Vagina (tissue), 2 donors: ENCODE results near the gene CCDC92B. TPM values are rescaled to one million over a fixed set of nuclear protein-coding genes. Genes with fewer than 3 reads are reported as not detected.
A peak's percentile ranks its signal among the peaks of the same experiment; 100 is the strongest.

Experiments used
- DNase-seq, 2 donors: peaks; one replicate each; pipeline ENCODE4 v3.0.0-alpha.2; 2017; ENCODE audit errors: extremely low spot score in 2 of 2
- H3K27ac ChIP-seq: fragments of 200-600 bp; sonication (generic); one replicate; pipeline ENCODE4 v1.5.1; 2019
- H3K27me3 ChIP-seq: fragments of 200-600 bp; sonication (generic); one replicate; pipeline ENCODE4 v1.5.1; 2019
- H3K36me3 ChIP-seq, 2 donors: fragments of 200-600 bp; sonication (generic); one replicate each; pipeline ENCODE4 v1.5.1; 2017 to 2019
- H3K4me1 ChIP-seq: fragments of 200-600 bp; sonication (generic); one replicate; pipeline ENCODE4 v1.5.1; 2019
- H3K4me3 ChIP-seq, 2 donors: fragments of 200-600 bp; sonication (generic); 1 replicate in 1 of 2; 2 replicates in 1 of 2; pipeline ENCODE4 v1.5.1; 2016 to 2019
- H3K9me3 ChIP-seq: fragments of 200-600 bp; sonication (generic); one replicate; pipeline ENCODE4 v1.5.1; 2019
- CTCF ChIP-seq, 3 experiments: fragments of 450-650 bp in 2 of 3; fragments of 200-600 bp in 1 of 3; sonication (generic) in 1 of 3; IDR thresholded peaks; one replicate each; pipeline ENCODE4 v1.5.1; 2017 to 2019; ENCODE audit warnings: antibody characterized with exemption in 3 of 3, mild to moderate bottlenecking in 2 of 3, moderate library complexity in 2 of 3
- POLR2A ChIP-seq, 2 donors: fragments of 450-650 bp; IDR thresholded peaks; one replicate each; pipeline ENCODE4 v1.6.1; 2017; ENCODE audit warnings: antibody characterized with exemption in 2 of 2, mild to moderate bottlenecking in 2 of 2, moderate library complexity in 2 of 2
- POLR2AphosphoS5 ChIP-seq, 2 donors: sonication (generic); formaldehyde crosslinking; IDR thresholded peaks; one replicate each; pipeline ENCODE4 v1.9.0; 2017; ENCODE audit warnings: antibody characterized with exemption in 2 of 2, mild to moderate bottlenecking in 2 of 2, low read depth in 1 of 2; ENCODE audit not compliant: insufficient read depth in 1 of 2
- intact Hi-C: fragments of 100-400 bp; cut with DNase I; formaldehyde crosslinking; loops from one replicate; pipeline ENCODE4 v1.15.1; 2023
- total RNA-seq: library from RNA; depleted of rRNA; stranded (reverse); fragments of >200 nt; gene quantifications from one replicate; pipeline ENCODE4 v1.2.3, GENCODE V29; 2016

Gene CCDC92B
- total RNA-seq, 1 donor from 2014 or later, result 0.25 TPM

- intact Hi-C loops, result no loop called here
- no peaks in the 10 kb centered on the region for H3K9me3 ChIP-seq
- no peak for TF ChIP-seq POLR2A (IDR thresholded peaks at IDR 0.05)
- no peak for TF ChIP-seq POLR2AphosphoS5 (IDR thresholded peaks at IDR 0.05; ENCODE audit: insufficient read depth in 1 of 2, low read depth in 1 of 2)
- no peak for TF ChIP-seq CTCF (IDR thresholded peaks at IDR 0.05)
- no peak for DNase-seq
- H3K36me3 ChIP-seq, result no peaks in the 10 kb centered on the region
- no peak overlapping the region for H3K27ac ChIP-seq
- no peak overlapping the region for H3K4me3 ChIP-seq
- peaks cover 7% of the 10 kb centered on the region for H3K4me1 ChIP-seq
- no peaks in the 10 kb centered on the region for H3K27me3 ChIP-seq
Observed at GRCh38 chr17:2758870-2759269, 9.4 kb upstream of the CCDC92B start.

- Histone ChIP-seq H3K27me3 (no peaks in the 10 kb centered on the region), H3K4me1 (peaks cover 7% of the 10 kb centered on the region), H3K27ac (no peak overlapping the region), H3K36me3 (no peaks in the 10 kb centered on the region), H3K9me3 (no peaks in the 10 kb centered on the region), H3K4me3 (peak overlapping the region; percentile 22 to 37)
- TF ChIP-seq POLR2AphosphoS5 (IDR thresholded peaks at IDR 0.05; ENCODE audit: insufficient read depth in 1 of 2, low read depth in 1 of 2) (no peak), POLR2A (IDR thresholded peaks at IDR 0.05) (no peak)
- intact Hi-C loops, result no loop called here
- DNase-seq, result no peak
Observed at GRCh38 chr17:2755891-2756724, 6.7 kb upstream of the CCDC92B start.

GRCh38 chr17:2751491-2751890 is 2.0 kb upstream of the CCDC92B start:
- H3K9me3 ChIP-seq, result no peaks in the 10 kb centered on the region
- intact Hi-C loops, result no loop called here
- H3K4me3 ChIP-seq, result no peak overlapping the region
- peaks cover 11% of the 10 kb centered on the region for H3K4me1 ChIP-seq
- no peak for DNase-seq
- TF ChIP-seq CTCF (IDR thresholded peaks at IDR 0.05), result no peak
- TF ChIP-seq POLR2AphosphoS5 (IDR thresholded peaks at IDR 0.05; ENCODE audit: insufficient read depth in 1 of 2, low read depth in 1 of 2), result no peak
- TF ChIP-seq POLR2A (IDR thresholded peaks at IDR 0.05), result no peak
- H3K27ac ChIP-seq, result no peak overlapping the region
- no peaks in the 10 kb centered on the region for H3K36me3 ChIP-seq
- H3K27me3 ChIP-seq, result no peaks in the 10 kb centered on the region

- Histone ChIP-seq H3K4me3 (no peak overlapping the region), H3K9me3 (no peaks in the 10 kb centered on the region), H3K27me3 (no peaks in the 10 kb centered on the region), H3K4me1 (peaks cover 6% of the 10 kb centered on the region), H3K27ac (no peak overlapping the region), H3K36me3 (no peaks in the 10 kb centered on the region)
- no peak for TF ChIP-seq POLR2AphosphoS5 (IDR thresholded peaks at IDR 0.05; ENCODE audit: insufficient read depth in 1 of 2, low read depth in 1 of 2)
- TF ChIP-seq POLR2A (IDR thresholded peaks at IDR 0.05), result no peak
- TF ChIP-seq CTCF (IDR thresholded peaks at IDR 0.05), result no peak
- no peak for DNase-seq
- intact Hi-C loops, result no loop called here
Observed at GRCh38 chr17:2750721-2751120, 1.3 kb upstream of the CCDC92B start.

GRCh38 chr17:2749784-2750181 is 331 bp upstream of the CCDC92B start:
- H3K4me1 ChIP-seq, result peaks cover 5% of the 10 kb centered on the region
- no peak overlapping the region for H3K27ac ChIP-seq
- no peaks in the 10 kb centered on the region for H3K36me3 ChIP-seq
- H3K4me3 ChIP-seq, result no peak overlapping the region
- no peaks in the 10 kb centered on the region for H3K9me3 ChIP-seq
- TF ChIP-seq POLR2A (IDR thresholded peaks at IDR 0.05) (no peak), CTCF (IDR thresholded peaks at IDR 0.05) (no peak), POLR2AphosphoS5 (IDR thresholded peaks at IDR 0.05; ENCODE audit: insufficient read depth in 1 of 2, low read depth in 1 of 2) (no peak)
- no peaks in the 10 kb centered on the region for H3K27me3 ChIP-seq
- intact Hi-C loops, result no loop called here
- no peak for DNase-seq
